Loucy (cell line): ENCODE data around the gene ZFR2.

Source experiments
- H2AFZ ChIP-seq: fragments of 200-600 bp; sonication (generic); 2 replicates; pipeline ENCODE4 v1.6.0; 2016; ENCODE audit warnings: antibody characterized with exemption, mild to moderate bottlenecking, low read length, moderate library complexity
- H3F3A ChIP-seq: fragments of 200-600 bp; 2 replicates; pipeline ENCODE4 v1.6.0; 2016; ENCODE audit warnings: antibody characterized with exemption, low read depth, mild to moderate bottlenecking
- H3K27me3 ChIP-seq: fragments of 200-600 bp; sonication (generic); 2 replicates; pipeline ENCODE4 v1.6.1; 2014; ENCODE audit warnings: low read length, mild to moderate bottlenecking; ENCODE audit not compliant: insufficient read depth, poor library complexity, severe bottlenecking
- H3K36me3 ChIP-seq: fragments of 200-600 bp; sonication (generic); 2 replicates; pipeline ENCODE4 v1.6.1; 2016; ENCODE audit warnings: low read length; ENCODE audit not compliant: insufficient read depth
- H3K4me1 ChIP-seq: fragments of 200-600 bp; sonication (generic); 2 replicates; pipeline ENCODE4 v1.5.1; 2014; ENCODE audit warnings: low read length, mild to moderate bottlenecking; ENCODE audit not compliant: insufficient read depth, poor library complexity, severe bottlenecking
- H3K4me2 ChIP-seq: fragments of 200-600 bp; sonication (generic); 2 replicates; pipeline ENCODE4 v1.6.0; 2014; ENCODE audit warnings: antibody characterized with exemption, low read length, low read depth, mild to moderate bottlenecking; ENCODE audit not compliant: poor library complexity, severe bottlenecking
- H3K4me3 ChIP-seq: fragments of 200-600 bp; sonication (generic); 2 replicates; pipeline ENCODE4 v1.5.1; 2014; ENCODE audit warnings: low read length, mild to moderate bottlenecking, mixed read lengths; ENCODE audit not compliant: poor library complexity, severe bottlenecking
- H3K79me2 ChIP-seq: fragments of 200-600 bp; sonication (generic); 2 replicates; pipeline ENCODE4 v1.6.1; 2014; ENCODE audit warnings: low read length; ENCODE audit not compliant: insufficient read depth
- H3K9ac ChIP-seq: fragments of 200-600 bp; sonication (generic); 2 replicates; pipeline ENCODE4 v1.6.0; 2014; ENCODE audit warnings: mild to moderate bottlenecking, low read depth, low read length, moderate library complexity; ENCODE audit not compliant: poor library complexity, severe bottlenecking
- H3K9me2 ChIP-seq: fragments of 200-600 bp; sonication (generic); replicated peaks from 2 replicates; pipeline ENCODE4 v1.6.1; 2016; ENCODE audit warnings: low read depth, low read length, mixed read lengths
- H3K9me3 ChIP-seq: fragments of 200-600 bp; sonication (generic); 2 replicates; pipeline ENCODE4 v1.6.1; 2014; ENCODE audit warnings: mild to moderate bottlenecking, antibody characterized with exemption, low read length, low read depth; ENCODE audit not compliant: insufficient read depth
- H4K20me1 ChIP-seq: fragments of 200-600 bp; sonication (generic); 2 replicates; pipeline ENCODE4 v1.6.0; 2014; ENCODE audit warnings: antibody characterized with exemption, low read length, mild to moderate bottlenecking; ENCODE audit not compliant: insufficient read depth, poor library complexity, severe bottlenecking
- EZH2phosphoT487 ChIP-seq: fragments of 200-600 bp; IDR thresholded peaks from 2 replicates; pipeline ENCODE4 v1.6.1; 2018; ENCODE audit warnings: antibody characterized with exemption, mild to moderate bottlenecking, moderate library complexity, borderline replicate concordance
- TF ChIP-seq, protein P1 (sequence below): fragments of 200-600 bp; sonication (generic); conservative IDR thresholded peaks from 2 replicates; pipeline ENCODE4 v1.5.1; 2014; ENCODE audit warnings: mild to moderate bottlenecking, antibody characterized with exemption, low read length

Gene ZFR2

DNA sequence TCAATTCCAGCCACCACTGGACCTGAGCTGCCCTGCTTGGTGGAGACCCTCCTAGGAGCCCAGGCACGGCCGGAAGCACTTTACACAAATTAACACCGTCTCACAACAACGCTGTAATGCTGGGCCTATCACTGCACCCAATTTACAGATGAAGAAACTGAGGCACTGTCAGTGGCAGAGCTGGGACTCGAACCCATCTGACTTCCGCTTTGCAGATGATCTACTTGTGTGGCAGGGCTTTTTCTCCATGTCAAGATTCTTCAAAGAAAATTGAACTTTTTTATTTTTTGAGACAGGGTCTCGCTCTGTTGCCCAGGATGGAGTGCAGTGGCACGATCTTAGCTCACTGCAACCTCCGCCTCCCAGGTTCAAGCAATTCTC, 33.8 kb downstream of the ZFR2 start:
- Histone ChIP-seq H3K4me2 (no peak overlapping the region), H3K9me2 (no peaks in the 10 kb centered on the region), H4K20me1 (no peaks in the 10 kb centered on the region), H3K4me3 (no peak overlapping the region), H3K4me1 (no peaks in the 10 kb centered on the region), H3K9ac (no peak overlapping the region), H3K9me3 (no peaks in the 10 kb centered on the region), H2AFZ (no peak overlapping the region), H3F3A (no peaks in the 10 kb centered on the region), H3K79me2 (no peaks in the 10 kb centered on the region), H3K27me3 (no peaks in the 10 kb centered on the region), H3K36me3 (no peaks in the 10 kb centered on the region)
- TF ChIP-seq, protein P1, sequence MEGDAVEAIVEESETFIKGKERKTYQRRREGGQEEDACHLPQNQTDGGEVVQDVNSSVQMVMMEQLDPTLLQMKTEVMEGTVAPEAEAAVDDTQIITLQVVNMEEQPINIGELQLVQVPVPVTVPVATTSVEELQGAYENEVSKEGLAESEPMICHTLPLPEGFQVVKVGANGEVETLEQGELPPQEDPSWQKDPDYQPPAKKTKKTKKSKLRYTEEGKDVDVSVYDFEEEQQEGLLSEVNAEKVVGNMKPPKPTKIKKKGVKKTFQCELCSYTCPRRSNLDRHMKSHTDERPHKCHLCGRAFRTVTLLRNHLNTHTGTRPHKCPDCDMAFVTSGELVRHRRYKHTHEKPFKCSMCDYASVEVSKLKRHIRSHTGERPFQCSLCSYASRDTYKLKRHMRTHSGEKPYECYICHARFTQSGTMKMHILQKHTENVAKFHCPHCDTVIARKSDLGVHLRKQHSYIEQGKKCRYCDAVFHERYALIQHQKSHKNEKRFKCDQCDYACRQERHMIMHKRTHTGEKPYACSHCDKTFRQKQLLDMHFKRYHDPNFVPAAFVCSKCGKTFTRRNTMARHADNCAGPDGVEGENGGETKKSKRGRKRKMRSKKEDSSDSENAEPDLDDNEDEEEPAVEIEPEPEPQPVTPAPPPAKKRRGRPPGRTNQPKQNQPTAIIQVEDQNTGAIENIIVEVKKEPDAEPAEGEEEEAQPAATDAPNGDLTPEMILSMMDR = no peak
- no peak for TF ChIP-seq EZH2phosphoT487

DNA sequence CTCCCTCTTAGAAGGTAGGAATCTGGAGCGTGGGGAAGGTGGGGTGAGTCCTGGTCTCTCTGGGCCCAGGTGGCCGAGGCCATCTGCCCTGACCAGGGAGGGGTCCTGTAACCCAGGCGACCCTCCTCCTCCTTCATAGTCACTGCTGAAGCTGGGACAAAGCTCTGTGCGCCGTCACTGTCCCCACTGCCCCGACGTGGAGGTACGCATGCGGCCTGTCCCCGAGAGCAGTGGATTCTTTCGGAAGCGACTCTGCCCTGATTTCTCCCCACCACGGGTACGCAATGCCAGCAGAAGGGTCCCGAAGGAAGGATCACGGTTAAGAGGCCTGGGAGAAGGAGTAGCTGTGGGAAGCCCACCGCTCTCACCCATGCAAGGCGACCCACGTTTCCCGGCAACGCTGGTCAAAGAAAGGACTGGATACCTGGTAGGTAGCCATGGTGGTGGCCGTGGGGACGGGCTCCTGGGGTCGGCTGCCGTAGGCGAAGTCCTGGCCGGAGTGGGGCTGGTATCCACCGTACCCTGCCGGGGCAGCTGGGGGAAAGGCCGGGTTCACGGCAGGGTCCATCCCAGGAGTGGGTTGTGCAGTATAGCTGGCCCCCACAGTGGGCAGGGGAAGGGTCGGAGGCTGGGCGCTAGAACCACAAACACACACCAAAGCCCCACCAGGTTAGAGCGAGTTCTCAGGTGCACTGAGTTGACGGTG, 34.3 kb downstream of the ZFR2 start:
- no peaks in the 10 kb centered on the region for H3K27me3 ChIP-seq
- no peak overlapping the region for H3K4me2 ChIP-seq
- no peaks in the 10 kb centered on the region for H3K36me3 ChIP-seq
- H3F3A ChIP-seq = no peaks in the 10 kb centered on the region
- H2AFZ ChIP-seq = no peak overlapping the region
- TF ChIP-seq, protein P1 = no peak
- TF ChIP-seq EZH2phosphoT487 = no peak
- H3K4me1 ChIP-seq = no peaks in the 10 kb centered on the region
- no peak overlapping the region for H3K4me3 ChIP-seq
- no peak overlapping the region for H3K9ac ChIP-seq
- H3K9me2 ChIP-seq = no peaks in the 10 kb centered on the region
- no peaks in the 10 kb centered on the region for H4K20me1 ChIP-seq
- no peaks in the 10 kb centered on the region for H3K79me2 ChIP-seq
- H3K9me3 ChIP-seq = no peaks in the 10 kb centered on the region

DNA sequence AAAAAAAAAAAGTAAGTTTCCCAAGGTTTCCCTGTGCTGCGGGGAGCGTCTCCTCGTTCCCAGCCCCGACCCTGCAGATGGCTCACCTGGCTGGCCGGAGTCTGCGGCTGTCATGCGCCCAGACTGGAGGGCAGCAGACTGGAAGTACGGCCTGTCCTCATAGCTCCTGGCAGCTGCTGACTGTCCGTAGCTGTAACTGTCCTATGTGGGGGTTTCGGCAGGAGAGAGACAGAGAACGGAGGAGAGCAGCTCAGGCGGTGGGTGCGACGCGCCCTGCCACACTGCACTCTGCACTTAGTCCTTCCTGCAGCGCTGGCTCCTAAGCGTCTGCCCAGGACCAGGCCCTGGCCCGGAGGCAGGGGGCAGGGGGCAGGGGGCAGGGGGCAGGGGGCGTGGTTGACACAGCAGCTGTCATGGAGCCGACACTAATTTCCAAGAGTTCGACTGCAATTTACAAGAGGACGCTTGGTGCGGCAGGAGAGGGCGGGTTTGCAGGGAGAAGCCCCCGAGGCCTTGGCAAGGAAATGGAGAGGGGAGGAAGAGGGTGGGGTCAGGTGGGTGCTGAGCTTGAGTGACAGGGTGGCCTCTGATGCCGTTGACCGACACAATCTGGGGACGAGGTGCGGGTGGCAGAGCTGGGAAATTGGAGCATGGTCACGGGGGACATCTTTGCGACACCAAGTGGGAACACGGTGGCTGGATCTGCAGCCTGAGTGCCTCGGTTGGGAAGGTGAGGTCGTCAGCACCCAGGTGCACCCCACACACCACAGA, 35.1 kb downstream of the ZFR2 start:
- no peaks in the 10 kb centered on the region for H3K36me3 ChIP-seq
- no peak overlapping the region for H3K9ac ChIP-seq
- no peaks in the 10 kb centered on the region for H3K79me2 ChIP-seq
- H3K9me2 ChIP-seq = no peaks in the 10 kb centered on the region
- H3K4me1 ChIP-seq = no peaks in the 10 kb centered on the region
- no peaks in the 10 kb centered on the region for H3K27me3 ChIP-seq
- no peaks in the 10 kb centered on the region for H4K20me1 ChIP-seq
- H3K4me3 ChIP-seq = no peak overlapping the region
- no peaks in the 10 kb centered on the region for H3K9me3 ChIP-seq
- TF ChIP-seq EZH2phosphoT487 = no peak
- TF ChIP-seq, protein P1 = no peak
- no peak overlapping the region for H3K4me2 ChIP-seq
- H2AFZ ChIP-seq = no peak overlapping the region
- no peaks in the 10 kb centered on the region for H3F3A ChIP-seq
